ELF-1 (cell line): Measurements from ENCODE around the gene ZNF423.

Experiments used
- DNase-seq: peaks from one replicate; pipeline ENCODE4 v3.0.0-alpha.2; 2016; ENCODE audit warnings: low read depth, low spot score

The ZNF423 gene

GRCh38 chr16:49559242-49559641 lies 296.7 kb downstream of the ZNF423 start:
- DNase-seq: no peak

- no peak for DNase-seq
These were observed 297.5 kb downstream of the ZNF423 start for GRCh38 chr16:49558451-49558850.

- DNase-seq: peak; percentile 76
These were observed 299.1 kb downstream of the ZNF423 start for GRCh38 chr16:49556606-49557446.

- no peak for DNase-seq
These were observed 299.7 kb downstream of the ZNF423 start for GRCh38 chr16:49556249-49556605.

- DNase-seq: no peak
These were observed 301.2 kb downstream of the ZNF423 start for GRCh38 chr16:49554681-49555080.

GRCh38 chr16:49552313-49552928 lies 303.5 kb downstream of the ZNF423 start:
- no peak for DNase-seq

GRCh38 chr16:49550666-49551065 lies 305.2 kb downstream of the ZNF423 start:
- no peak for DNase-seq

- no peak for DNase-seq
These were observed 305.8 kb downstream of the ZNF423 start for GRCh38 chr16:49550140-49550539.

GRCh38 chr16:49548325-49548970 lies 307.5 kb downstream of the ZNF423 start:
- no peak for DNase-seq

GRCh38 chr16:49547448-49547847 lies 308.5 kb downstream of the ZNF423 start:
- no peak for DNase-seq

GRCh38 chr16:49546735-49547134 lies 309.2 kb downstream of the ZNF423 start:
- DNase-seq: no peak

GRCh38 chr16:49545741-49546448 lies 310.0 kb downstream of the ZNF423 start:
- no peak for DNase-seq

- no peak for DNase-seq
These were observed 310.7 kb downstream of the ZNF423 start for GRCh38 chr16:49545243-49545642.

GRCh38 chr16:49544828-49545227 lies 311.1 kb downstream of the ZNF423 start:
- DNase-seq: no peak

GRCh38 chr16:49543631-49543946 lies 312.3 kb downstream of the ZNF423 start:
- peak; percentile 48 for DNase-seq

GRCh38 chr16:49542946-49543630 lies 312.8 kb downstream of the ZNF423 start:
- DNase-seq: no peak

- DNase-seq: peak; percentile 40
These were observed 313.5 kb downstream of the ZNF423 start for GRCh38 chr16:49542391-49542891.

- no peak for DNase-seq
These were observed 315.1 kb downstream of the ZNF423 start for GRCh38 chr16:49540836-49541235.

- no peak for DNase-seq
These were observed 316.2 kb downstream of the ZNF423 start for GRCh38 chr16:49539758-49540157.

- no peak for DNase-seq
These were observed 317.9 kb downstream of the ZNF423 start for GRCh38 chr16:49537924-49538459.
